Lower leg skin (tissue), 3 donors: Measurements from ENCODE around the gene CST7.

Experiments
- POLR2A ChIP-seq, 2 donors: fragments of 450-650 bp; IDR thresholded peaks; one replicate each; pipeline ENCODE4 v1.6.1; 2016 to 2017; ENCODE audit warnings: antibody characterized with exemption in 2 of 2, mild to moderate bottlenecking in 1 of 2, moderate library complexity in 1 of 2
- TF ChIP-seq, protein P1 (sequence below), 3 donors: fragments of 450-650 bp; IDR thresholded peaks; one replicate each; pipeline ENCODE4 v1.5.1; 2016; ENCODE audit warnings: antibody characterized with exemption in 3 of 3, mild to moderate bottlenecking in 3 of 3, moderate library complexity in 2 of 3

DNA sequence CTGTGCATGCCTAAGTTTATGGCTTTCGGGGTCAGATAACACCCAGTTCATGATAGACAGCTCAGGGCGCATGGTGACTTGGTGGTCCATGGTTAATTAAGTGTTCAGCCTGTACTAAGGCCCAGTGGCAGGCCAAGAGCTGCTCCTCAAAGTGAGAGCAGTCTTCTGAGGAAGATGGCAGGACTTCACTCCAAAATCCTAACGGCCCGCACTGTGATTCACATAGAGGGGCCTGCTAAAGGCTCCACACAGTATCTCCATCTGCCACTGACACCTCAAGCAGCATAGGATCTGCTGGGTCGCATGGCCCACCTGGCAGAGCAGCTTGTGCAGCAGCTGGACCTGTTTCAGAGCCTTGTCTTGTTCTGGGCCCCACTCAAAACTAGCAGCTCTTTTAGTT is 10.6 kb upstream of the CST7 start:
- no peak for TF ChIP-seq POLR2A (IDR thresholded peaks at IDR 0.05)
- TF ChIP-seq, protein P1, sequence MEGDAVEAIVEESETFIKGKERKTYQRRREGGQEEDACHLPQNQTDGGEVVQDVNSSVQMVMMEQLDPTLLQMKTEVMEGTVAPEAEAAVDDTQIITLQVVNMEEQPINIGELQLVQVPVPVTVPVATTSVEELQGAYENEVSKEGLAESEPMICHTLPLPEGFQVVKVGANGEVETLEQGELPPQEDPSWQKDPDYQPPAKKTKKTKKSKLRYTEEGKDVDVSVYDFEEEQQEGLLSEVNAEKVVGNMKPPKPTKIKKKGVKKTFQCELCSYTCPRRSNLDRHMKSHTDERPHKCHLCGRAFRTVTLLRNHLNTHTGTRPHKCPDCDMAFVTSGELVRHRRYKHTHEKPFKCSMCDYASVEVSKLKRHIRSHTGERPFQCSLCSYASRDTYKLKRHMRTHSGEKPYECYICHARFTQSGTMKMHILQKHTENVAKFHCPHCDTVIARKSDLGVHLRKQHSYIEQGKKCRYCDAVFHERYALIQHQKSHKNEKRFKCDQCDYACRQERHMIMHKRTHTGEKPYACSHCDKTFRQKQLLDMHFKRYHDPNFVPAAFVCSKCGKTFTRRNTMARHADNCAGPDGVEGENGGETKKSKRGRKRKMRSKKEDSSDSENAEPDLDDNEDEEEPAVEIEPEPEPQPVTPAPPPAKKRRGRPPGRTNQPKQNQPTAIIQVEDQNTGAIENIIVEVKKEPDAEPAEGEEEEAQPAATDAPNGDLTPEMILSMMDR (IDR thresholded peaks at IDR 0.05) = no peak
